Measurements from ENCODE around the gene FGF14. TPM values are rescaled to one million over a fixed set of nuclear protein-coding genes. Genes with fewer than 3 reads are reported as not detected.

The FGF14 gene
- total RNA-seq, 1 donor from 2014 or later: not detected

DNA sequence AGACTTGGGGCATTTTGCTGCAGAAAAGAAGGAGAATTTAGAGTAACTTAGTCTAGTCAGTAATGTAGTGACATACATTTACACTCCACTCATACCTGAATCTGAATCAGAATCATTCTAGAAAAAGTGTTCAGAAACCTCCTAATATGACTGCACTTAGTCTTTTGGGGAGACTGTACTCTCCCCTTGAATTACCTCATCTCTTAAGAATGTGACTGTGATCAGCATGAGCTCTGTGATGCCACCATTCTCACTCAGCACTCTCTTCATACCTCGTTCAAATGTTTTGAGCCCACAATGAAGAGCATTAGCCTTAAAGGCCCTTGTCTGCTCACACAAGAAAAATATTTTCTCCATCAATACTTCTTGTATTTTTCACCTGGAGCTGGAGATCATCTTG lies 229.4 kb downstream of the FGF14 start:
- Histone ChIP-seq H3K4me1 (no peaks in the 10 kb centered on the region), H3K4me3 (no peak overlapping the region), H3K27ac (no peak overlapping the region), H3K36me3 (no peaks in the 10 kb centered on the region), H3K9me3 (no peaks in the 10 kb centered on the region), H3K27me3 (no peaks in the 10 kb centered on the region)
- intact Hi-C loops (cut with DNase I): no loop called here
- no peak for TF ChIP-seq CTCF (IDR thresholded peaks at IDR 0.05)
- no peak for DNase-seq (ENCODE audit: low spot score in 2 of 2)

DNA sequence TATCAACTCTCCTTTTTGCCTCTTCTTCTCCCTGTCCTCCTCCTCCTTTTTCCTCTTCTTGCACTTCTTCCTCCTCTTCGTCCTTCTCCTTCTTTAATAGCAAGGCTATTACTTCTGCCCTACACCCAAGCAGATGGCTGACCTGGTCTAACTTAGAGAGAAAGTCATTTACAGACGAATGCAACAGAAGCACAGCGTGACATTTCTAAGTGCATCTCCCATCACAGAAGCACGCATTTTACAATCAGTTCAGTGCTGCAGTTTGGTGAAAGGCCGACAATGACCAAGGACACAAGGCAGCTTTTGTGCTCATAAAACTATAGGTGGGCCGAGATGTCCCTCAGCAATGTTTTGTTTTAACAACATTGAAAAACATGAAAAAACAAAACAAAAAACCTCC lies 231.5 kb downstream of the FGF14 start:
- Histone ChIP-seq H3K9me3 (no peaks in the 10 kb centered on the region), H3K27me3 (no peaks in the 10 kb centered on the region), H3K27ac (no peak overlapping the region), H3K36me3 (no peaks in the 10 kb centered on the region), H3K4me1 (no peaks in the 10 kb centered on the region), H3K4me3 (no peak overlapping the region)
- TF ChIP-seq CTCF (IDR thresholded peaks at IDR 0.05): no peak
- intact Hi-C loops (cut with DNase I): no loop called here
- no peak for DNase-seq (ENCODE audit: low spot score in 2 of 2)

DNA sequence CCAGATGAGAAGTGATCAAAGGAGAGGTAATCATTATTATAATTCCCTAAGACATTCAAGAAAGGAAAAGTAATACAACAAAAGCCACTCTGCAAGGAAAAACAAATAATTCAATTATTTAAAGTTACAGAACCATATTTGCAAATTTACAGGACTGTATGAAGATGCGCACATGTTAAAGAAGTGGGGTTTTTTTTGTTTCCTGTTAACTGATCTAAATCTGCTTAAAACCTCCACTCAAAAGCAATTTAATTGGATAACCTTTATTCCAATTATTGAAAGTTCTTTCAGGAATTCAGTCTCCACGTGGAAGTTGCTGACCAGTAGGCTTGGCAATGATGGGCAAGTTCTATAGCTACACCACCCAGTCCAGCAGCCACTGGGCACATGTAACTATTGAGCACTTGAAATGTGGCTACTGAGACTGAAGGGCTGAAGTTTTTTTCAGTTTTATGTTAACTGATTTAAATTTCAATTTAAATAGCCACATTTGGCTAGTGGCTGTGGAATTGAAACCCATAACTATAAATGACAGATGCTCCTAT lies 232.3 kb downstream of the FGF14 start:
- Histone ChIP-seq H3K4me3 (no peak overlapping the region), H3K4me1 (no peaks in the 10 kb centered on the region), H3K27me3 (no peaks in the 10 kb centered on the region), H3K27ac (no peak overlapping the region), H3K9me3 (no peaks in the 10 kb centered on the region), H3K36me3 (no peaks in the 10 kb centered on the region)
- no peak for TF ChIP-seq CTCF (IDR thresholded peaks at IDR 0.05)
- DNase-seq (ENCODE audit: low spot score in 2 of 2): no peak
- intact Hi-C loops (cut with DNase I): no loop called here

GRCh38 chr13:102152790-102153189 lies 249.1 kb downstream of the FGF14 start:
- no peaks in the 10 kb centered on the region for H3K9me3 ChIP-seq
- H3K27me3 ChIP-seq: no peaks in the 10 kb centered on the region
- no peaks in the 10 kb centered on the region for H3K36me3 ChIP-seq
- no peak overlapping the region for H3K4me3 ChIP-seq
- intact Hi-C loops (cut with DNase I): no loop called here
- H3K4me1 ChIP-seq: no peaks in the 10 kb centered on the region
- no peak for DNase-seq (ENCODE audit: low spot score in 2 of 2)
- TF ChIP-seq CTCF (IDR thresholded peaks at IDR 0.05): no peak
- no peak overlapping the region for H3K27ac ChIP-seq

GRCh38 chr13:102147353-102147752 lies 254.5 kb downstream of the FGF14 start:
- Histone ChIP-seq H3K4me1 (no peaks in the 10 kb centered on the region), H3K9me3 (no peaks in the 10 kb centered on the region), H3K27ac (no peak overlapping the region), H3K36me3 (no peaks in the 10 kb centered on the region), H3K27me3 (no peaks in the 10 kb centered on the region), H3K4me3 (no peak overlapping the region)
- no peak for TF ChIP-seq CTCF (IDR thresholded peaks at IDR 0.05)
- intact Hi-C loops (cut with DNase I): loop anchor here (10.0 kb wide), 2 partner anchors 203 to 407 kb away; no protein-coding TSS in a partner anchor
- DNase-seq (ENCODE audit: low spot score in 2 of 2): no peak

DNA sequence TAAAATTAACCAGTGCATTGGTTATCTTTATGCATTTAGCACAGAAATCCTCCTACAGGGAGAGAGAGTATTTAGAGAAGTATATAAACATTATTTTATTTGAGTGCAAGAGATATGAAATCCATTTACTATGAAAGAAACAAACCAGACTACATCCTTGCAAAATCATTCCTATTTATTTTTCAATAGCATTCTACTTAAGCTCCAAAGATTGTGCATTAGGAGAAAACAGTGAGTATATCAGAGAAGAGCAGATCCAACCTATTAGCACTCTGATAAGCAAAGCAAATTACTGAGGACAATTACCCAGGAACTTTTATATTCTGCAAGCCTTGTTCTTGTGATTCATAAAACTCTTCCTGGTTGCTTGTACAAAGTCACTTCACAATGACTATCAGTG lies 256.1 kb downstream of the FGF14 start:
- H3K9me3 ChIP-seq: no peaks in the 10 kb centered on the region
- intact Hi-C loops (cut with DNase I): loop anchor here (10.0 kb wide), 2 partner anchors 201 to 409 kb away; no protein-coding TSS in a partner anchor
- H3K27me3 ChIP-seq: no peaks in the 10 kb centered on the region
- no peak for TF ChIP-seq CTCF (IDR thresholded peaks at IDR 0.05)
- DNase-seq (ENCODE audit: low spot score in 2 of 2): no peak
- no peak overlapping the region for H3K4me3 ChIP-seq
- H3K27ac ChIP-seq: no peak overlapping the region
- H3K4me1 ChIP-seq: no peaks in the 10 kb centered on the region
- no peaks in the 10 kb centered on the region for H3K36me3 ChIP-seq

All from ascending aorta (tissue), 2 donors.